COLO829 (cell line): ENCODE data around the gene SRPRB.
A peak's percentile ranks its signal among the peaks of the same experiment; 100 is the strongest.
"Not testable (repeated sequence)": the region's sequence is repeated elsewhere in the genome, so short reads cannot be mapped to it uniquely, and the experiment has no call there.

Experiments
- DNase-seq: peaks from one replicate; pipeline ENCODE4 v3.0.0; 2012; ENCODE audit warnings: low spot score

SRPRB gene

DNA sequence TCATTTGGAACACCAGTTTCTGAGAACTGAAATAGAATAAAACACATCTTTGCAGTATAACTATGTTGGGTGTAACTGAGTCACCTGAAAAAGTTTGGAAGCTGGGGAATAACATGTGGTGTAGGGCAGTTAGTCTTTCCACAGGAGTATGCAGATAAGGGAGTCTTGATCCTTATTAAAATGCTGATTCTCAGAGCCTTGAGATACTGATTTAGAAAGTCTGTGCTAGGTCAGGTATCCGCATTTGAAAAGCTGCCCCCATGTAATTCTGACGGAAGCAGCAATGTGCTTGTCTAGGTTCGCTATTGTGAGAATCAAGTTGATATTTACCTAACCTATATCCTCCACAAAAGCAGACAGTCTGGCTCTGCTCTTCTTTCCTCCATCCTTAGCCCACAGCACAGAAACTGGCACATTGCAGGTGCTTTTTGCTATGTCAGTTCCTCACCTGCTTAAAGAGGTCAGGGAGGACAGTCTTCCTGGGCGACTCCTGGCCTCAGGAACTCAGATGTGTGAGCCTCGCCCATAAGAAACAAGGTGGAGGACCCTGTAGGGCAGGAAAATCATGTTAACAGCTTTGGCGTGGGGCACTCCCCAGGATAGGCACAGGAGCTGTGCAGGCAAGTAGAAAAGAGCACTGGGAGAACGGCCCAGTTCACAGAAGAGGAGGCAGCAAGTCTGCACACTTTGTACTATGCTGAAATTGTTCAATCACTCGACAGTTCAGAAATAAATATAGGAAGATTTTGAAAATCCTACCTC, 27.6 kb upstream of the SRPRB start:
- DNase-seq = no peak

- no peak for DNase-seq
Observed at GRCh38 chr3:133779626-133780203, 25.9 kb upstream of the SRPRB start.

DNA sequence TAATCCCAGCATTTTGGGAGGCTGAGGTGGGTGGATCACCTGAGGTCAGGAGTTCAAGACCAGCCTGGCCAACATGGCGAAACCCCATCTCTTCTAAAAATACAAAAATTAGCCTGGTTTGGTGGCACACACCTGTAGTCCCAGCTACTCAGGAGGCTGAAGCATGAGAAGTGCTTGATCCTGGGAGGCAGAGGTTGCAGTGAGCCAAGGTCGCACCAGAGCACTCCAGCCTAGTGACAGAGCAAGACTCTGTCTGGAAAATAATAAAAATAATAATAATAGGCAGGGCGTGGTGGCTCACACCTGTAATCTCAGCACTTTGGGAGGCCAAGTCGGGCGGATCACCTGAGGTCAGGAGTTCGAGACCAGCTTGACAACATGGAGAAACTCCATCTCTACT, 24.9 kb upstream of the SRPRB start:
- DNase-seq = not testable (repeated sequence)

GRCh38 chr3:133781570-133781969, 24.0 kb upstream of the SRPRB start:
- no peak for DNase-seq

DNA sequence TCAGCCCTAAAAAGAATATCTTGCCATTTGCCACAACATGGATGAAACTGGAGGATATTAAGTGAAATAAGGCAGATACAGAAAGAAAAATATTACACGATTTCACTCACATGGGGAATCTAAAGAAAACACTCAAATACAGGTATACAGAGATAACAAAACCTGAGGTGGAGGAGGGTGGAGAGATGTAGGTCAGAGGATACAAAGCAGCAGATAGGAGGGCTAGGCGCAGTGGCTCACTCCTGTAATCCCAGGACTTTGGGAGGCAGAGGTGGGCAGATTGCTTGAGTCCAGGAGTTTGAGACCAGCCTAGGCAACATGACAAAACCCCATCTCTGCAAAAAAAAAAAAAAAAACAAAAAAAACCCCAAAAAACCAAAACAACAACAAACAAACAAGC, 23.2 kb upstream of the SRPRB start:
- no peak for DNase-seq

DNA sequence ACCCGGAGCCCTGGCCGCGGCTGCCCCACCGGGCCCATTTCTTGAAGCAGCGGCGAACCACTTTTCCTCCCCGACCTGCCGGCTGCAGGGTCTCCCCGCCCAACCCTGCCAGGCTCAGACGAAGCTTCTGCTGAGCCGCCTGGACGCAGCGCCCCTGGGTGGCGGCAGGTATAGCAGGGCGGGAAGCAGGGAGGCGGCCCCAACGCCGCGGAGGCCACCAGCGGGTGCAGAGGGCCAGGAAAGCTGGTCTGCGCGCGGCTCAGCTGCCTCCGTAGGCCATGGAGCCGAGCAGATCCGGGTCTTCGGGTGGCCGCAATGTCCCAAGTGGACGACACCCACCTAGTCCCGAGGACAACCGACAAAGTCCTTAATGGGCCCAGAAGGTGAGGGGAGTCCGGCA, 21.9 kb upstream of the SRPRB start:
- no peak for DNase-seq

GRCh38 chr3:133788024-133788423, 17.6 kb upstream of the SRPRB start:
- DNase-seq = no peak

DNA sequence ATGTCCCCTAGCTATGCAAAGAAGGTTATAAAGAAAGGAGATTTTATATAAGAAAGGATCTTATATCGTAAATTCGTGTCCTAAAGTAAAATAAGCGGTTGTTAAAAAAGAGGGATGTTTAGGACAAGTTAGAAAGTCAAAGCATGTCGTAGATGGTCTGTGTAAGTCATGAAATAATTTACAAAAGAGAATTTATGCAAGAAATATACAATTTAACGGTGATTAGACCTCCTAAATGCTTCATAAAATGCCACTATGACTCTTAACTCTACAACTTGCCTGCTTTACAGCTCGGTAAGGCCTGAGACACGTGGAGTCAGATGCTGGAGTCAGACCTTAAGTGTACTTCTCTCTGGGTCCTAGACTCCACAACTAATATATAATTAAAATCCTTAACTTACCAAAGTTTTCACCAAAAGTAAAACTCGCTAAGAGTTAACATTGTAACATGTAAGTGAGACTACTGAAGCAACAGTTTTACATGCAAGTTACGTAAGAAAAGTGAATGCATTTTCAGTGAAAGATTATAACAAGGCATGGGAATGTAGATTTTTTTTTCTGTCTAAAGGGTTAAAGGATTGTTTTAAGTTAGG, 13.3 kb upstream of the SRPRB start:
- no peak for DNase-seq

- no peak for DNase-seq
Observed at GRCh38 chr3:133797396-133798105, 8.1 kb upstream of the SRPRB start.

DNA sequence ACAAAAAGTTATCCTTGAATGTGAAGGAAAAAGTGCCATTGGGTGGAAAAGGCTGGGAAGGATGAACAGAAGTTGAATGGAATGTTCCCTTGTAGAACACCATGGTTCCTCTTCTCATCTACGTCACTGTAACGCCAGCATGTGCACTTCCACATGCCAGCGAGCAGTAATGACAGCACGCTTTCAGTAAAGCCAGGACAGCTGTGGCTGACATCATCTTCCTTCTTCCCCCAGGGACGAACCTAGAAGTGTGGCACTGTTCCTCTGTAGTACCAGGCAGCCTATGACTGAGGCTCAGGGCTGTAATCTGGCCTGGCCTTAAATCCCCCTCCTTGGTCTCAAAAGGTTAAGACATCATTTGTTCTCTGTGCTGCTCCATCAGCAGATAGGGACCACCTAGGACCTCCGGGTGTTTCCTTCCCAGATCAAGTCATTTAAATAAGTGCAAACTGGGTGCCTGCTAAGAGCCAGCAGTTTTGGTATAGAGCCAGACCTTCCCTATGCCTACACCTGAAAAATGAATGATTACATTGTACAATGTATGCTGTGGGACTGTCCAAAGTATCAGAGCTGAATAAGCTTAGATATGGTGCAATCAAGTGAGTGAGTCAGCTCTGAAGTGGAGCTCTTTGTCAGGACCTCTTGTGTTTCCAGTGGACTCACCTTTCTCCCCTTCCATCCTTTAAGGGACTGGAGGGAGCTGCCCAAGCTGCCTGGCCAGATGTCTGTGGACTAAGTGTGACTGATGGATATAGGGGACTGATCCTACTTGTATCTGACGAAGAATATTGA, 5.6 kb upstream of the SRPRB start:
- DNase-seq = no peak

DNA sequence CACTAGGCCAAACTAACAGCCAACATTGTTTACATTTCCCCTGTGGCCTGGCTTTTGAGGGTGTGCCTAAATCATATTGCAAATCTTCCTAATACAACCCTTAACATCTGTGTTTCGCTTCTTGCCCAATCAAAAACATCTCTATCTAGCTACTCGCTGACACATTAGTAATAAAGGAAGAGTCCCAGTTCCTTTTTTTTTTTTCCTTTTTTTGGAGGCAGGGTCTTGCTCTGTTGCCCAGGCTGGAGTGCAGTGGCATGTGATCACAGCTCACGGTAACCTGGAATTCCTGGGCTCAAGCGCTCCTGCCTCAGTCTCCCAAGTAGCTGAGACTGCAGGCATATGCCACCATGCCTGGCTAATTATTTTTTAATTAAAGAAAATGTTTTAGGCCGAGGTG, 2.1 kb upstream of the SRPRB start:
- DNase-seq = no peak

GRCh38 chr3:133804896-133805295, 719 bp upstream of the SRPRB start:
- DNase-seq = no peak

- no peak for DNase-seq
Observed at GRCh38 chr3:133805384-133805701, 272 bp upstream of the SRPRB start.

DNA sequence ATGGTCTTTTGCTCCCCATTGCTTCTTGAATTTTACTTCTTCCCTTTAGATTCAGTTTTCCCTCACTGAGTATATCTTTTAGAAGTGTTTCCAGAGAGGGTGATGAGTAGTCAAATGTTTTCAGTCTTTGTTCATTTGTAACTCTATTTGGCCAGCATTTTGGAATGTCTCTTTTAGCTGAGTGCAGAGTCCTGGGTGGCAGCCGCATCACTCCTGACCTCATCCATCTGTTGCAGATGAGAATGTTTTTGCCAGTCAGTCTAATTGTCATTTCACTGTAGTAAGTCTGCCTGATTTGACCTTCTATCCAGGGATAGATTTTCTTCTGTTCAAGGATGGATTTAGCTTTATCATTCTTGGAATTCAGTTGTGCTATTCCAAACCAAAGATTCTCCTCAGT, 7.3 kb downstream of the SRPRB start:
- no peak for DNase-seq

DNA sequence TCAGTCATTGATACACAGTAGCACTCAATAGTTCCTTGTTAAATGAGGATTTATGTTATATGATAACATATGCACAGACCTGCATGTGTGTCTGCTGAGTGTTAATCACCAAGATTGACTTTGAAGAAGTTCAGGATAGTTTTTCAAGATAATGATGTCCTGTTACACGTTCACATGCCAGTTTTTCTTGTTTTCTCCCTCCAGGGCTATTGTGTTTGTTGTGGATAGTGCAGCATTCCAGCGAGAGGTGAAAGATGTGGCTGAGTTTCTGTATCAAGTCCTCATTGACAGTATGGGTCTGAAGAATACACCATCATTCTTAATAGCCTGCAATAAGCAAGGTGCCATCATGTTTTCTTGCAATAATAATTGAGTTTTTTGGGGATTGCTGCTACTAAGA, 9.8 kb downstream of the SRPRB start:
- DNase-seq = no peak

GRCh38 chr3:133820129-133820528, 14.5 kb downstream of the SRPRB start:
- DNase-seq = no peak

GRCh38 chr3:133820889-133821675, 15.5 kb downstream of the SRPRB start:
- DNase-seq = no peak

DNA sequence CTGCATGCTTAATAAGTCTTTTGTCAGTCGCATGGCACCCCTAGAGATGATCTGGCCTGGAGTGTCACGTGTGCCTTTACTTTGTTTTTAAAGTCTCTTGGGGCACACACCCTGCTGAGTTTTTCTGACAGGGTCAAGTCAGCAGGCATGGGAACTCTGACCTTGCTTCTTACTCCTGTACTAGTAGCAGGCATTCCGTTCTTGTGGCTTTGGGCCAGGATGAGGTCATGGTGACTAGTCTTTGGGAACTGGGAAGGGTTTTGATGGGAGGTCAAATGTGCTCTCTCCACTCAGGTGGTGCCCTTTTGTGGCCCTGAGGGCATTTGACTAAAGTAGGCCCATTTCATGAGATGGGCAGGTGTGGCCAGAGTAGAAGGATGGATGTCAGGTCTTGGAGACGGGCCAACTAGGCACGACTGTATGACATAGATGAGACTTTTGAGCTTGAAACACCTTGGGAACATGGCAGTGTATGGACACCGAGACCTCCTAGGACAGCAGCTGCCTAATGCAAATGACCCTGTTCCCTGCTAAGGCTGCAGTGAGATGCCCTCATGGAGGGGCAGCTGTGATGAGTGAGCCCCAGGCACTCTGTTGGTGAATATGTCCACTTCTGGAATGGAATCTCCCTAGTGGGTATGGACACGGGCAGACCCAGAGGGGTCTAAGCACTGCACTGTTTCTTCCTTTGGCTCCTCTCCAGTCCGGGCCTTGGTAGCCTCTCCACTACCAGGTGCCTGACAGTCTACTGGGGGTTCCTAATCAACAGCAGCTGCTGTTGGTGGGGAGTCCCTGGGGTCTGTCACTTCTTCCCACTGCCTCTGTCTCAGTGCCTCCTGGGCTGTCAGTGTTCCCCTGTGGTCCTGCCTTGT, 16.4 kb downstream of the SRPRB start:
- DNase-seq = peak; percentile 47

DNA sequence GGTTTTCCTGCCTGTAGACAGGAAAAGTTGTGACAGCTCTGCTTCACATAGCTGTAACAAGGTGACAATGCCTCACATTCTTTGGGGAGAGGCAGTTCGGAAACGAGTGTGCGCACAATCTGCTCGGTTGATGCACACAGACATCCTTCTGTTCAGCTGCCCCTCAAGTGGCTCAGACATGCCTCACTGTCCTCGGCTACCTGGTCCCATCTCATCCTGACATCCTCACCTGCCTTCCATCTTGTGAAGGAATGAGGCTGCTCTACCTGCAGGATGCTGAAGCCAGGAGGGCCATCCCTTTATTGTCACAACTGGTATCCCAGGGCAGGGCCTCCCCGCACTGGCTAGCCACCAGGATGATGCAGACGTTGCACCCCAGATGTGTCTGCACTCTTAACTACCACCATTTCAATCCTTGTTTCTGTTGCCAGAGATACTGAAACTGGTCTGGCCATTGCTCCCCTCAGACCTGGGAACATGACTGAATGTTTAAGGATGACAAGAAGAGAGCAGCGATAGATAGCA, 19.4 kb downstream of the SRPRB start:
- DNase-seq = no peak
